GM12875 (cell line): Measurements from ENCODE around the gene KRT3.

ENCODE experiments used
- H3K4me3 ChIP-seq: one replicate; pipeline ENCODE4 v1.5.1; 2011; ENCODE audit warnings: low read depth, low read length, control low read depth
- TF ChIP-seq, protein P1 (sequence below): IDR thresholded peaks from 2 replicates; pipeline ENCODE4 v1.5.1; 2011; ENCODE audit warnings: low read depth, mild to moderate bottlenecking, control low read depth, inconsistent platforms, low read length, moderate library complexity, borderline replicate concordance; ENCODE audit not compliant: insufficient read depth

KRT3 gene

DNA sequence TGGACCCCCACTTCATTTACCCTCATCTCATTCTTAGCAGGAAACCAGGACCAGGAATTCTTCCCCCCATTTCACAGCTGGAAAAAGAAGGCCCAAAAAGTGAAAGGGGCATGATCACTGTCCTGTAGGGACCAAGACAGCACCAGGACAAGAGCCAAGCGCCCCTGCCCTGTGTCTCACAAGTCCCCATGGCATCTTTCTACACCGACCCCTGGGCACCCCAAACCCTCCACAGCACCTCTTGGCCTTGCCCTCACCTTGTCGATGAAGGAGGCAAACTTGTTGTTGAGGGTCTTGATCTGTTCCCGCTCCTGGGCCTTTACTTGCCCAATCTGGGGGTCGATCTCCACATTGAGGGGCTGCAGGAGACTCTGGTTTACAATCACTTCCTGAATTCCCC is 19.5 kb downstream of the KRT3 start:
- TF ChIP-seq, protein P1, sequence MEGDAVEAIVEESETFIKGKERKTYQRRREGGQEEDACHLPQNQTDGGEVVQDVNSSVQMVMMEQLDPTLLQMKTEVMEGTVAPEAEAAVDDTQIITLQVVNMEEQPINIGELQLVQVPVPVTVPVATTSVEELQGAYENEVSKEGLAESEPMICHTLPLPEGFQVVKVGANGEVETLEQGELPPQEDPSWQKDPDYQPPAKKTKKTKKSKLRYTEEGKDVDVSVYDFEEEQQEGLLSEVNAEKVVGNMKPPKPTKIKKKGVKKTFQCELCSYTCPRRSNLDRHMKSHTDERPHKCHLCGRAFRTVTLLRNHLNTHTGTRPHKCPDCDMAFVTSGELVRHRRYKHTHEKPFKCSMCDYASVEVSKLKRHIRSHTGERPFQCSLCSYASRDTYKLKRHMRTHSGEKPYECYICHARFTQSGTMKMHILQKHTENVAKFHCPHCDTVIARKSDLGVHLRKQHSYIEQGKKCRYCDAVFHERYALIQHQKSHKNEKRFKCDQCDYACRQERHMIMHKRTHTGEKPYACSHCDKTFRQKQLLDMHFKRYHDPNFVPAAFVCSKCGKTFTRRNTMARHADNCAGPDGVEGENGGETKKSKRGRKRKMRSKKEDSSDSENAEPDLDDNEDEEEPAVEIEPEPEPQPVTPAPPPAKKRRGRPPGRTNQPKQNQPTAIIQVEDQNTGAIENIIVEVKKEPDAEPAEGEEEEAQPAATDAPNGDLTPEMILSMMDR, result no peak
- no peak overlapping the region for H3K4me3 ChIP-seq

DNA sequence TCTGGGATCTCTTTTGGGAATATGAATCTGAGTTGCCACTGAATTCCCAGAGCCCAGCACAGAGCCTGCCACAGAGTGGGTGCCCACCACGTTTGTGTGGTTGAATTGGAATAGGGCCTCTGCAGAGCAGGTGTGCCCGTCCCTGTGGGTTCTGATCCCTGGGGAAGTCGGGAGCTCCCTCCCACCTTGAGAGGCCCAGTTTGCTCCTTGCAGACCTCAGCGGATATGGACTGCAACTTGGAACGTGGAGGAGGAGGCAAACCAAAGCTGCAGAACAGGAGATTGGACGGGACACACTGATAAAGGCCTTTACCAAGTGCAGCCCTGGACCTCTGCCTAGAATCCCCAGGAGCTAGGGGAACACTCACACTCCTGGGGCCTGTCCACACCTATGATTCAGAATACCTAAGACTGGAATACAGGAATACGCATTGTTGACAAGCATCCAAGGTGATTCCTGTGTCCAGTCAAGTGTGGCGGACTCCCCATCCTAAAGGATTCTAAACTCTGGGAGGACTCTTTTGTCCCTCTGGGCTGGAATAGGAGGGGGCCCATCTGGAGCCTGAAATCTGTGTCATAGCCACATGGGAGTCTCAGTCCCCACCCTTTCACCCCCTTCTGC is 21.2 kb downstream of the KRT3 start:
- H3K4me3 ChIP-seq, result no peak overlapping the region

DNA sequence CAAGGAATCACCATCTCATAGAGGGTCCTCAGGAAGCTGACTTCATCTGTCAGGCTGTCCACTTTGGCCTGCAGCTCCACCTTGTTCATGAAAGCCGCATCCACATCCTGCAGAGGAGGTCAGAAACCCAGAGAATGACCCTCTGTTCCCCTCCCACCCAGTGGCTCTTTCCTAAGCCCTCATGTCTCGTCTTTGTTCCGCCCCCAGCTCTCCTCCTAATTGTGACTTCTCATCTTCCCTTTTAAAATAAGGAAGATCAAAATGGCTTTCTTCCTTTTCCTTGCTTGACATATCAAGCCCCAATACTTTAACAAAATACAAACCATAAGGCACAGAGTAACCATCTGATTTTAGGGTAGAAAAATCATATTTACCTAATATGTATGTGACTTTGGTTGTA is 23.1 kb downstream of the KRT3 start:
- TF ChIP-seq, protein P1, result no peak
- H3K4me3 ChIP-seq, result no peak overlapping the region

More for the DNA sequence above, 21.2 kb downstream of the KRT3 start:
- TF ChIP-seq, protein P1, result no peak

DNA sequence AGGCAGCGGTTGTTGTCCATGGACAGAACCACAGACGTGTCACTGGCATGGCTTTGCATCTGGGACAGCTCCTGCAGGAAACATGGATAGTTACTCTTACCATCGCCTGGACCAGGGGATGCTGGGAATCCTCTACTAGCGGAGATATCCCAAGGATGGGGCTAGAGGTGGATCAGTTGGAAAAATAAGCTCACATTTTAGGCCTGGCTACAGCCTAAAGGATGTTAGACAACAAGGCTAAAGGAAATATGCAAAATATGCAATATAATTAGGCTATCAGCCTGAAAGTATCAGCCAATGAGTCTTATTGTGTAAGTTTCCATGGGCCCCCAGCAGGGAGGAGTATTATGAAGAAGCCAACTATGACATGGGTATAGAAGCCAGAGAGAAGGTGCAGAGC is 23.7 kb downstream of the KRT3 start:
- TF ChIP-seq, protein P1, result no peak
- no peak overlapping the region for H3K4me3 ChIP-seq

DNA sequence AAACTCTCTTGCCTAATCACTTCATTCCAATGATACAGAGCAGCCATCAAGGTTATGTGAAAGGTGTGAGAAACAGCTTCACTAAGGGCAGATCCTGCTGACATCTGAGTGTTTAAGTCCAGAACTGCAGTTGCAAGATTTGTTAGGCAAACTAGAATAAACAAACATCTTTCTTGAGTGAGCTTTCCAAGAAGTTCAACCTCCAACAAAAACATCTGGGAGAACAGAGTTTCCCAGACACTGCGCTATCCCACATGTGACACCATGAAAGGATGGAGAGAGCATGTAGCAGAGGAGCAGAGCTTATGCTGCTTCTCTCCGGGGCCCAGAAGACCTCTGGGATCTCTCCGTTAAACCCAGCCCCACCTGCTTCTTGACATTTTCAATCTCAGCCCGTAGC is 24.4 kb downstream of the KRT3 start:
- H3K4me3 ChIP-seq, result no peak overlapping the region
- TF ChIP-seq, protein P1, result no peak

DNA sequence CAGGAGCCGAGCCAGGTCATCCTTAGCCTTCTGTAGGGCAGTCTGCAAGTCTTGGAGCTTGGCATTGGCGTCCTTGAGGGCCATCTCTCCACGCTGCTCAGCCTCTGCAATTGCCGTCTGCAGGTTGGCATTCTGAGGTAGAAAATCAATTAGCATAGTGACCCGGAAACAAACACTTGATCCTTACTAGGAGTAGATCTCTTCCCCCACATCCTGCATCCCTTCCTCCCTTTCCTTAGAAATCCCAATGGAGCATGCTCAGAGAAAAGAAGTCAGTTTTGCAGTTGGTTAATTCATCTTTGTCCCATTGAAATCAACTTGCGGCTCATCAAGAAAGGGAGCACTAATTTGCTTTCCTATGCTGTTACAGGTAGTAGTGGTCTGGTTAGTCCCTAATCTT is 24.8 kb downstream of the KRT3 start:
- no peak overlapping the region for H3K4me3 ChIP-seq
- TF ChIP-seq, protein P1, result no peak

DNA sequence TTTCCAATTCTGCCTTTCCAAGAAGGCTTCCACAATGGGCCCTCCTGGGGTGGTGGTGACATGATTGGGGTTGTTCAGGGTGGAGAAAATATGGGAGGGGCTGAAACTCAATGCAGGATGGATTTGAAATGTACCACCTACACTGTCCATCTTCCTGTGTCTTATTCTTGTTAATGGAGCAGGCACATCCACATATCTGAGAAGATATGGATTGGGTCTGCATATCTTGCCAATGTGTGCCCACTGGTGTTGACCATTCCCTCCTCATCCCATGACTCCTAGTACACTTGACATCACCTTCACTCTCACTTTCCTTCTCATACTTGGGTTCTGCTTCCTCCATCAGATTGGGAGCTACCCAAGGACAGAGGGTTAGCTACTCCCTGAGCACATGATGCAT is 26.0 kb downstream of the KRT3 start:
- TF ChIP-seq, protein P1, result no peak
- no peak overlapping the region for H3K4me3 ChIP-seq
